Progenitor cell of endocrine pancreas (in vitro differentiated cells): ENCODE data around the gene MRPL9. TPM values are rescaled to one million over a fixed set of nuclear protein-coding genes. Genes with fewer than 3 reads are reported as not detected.
"Not testable (repeated sequence)": the region's sequence is repeated elsewhere in the genome, so short reads cannot be mapped to it uniquely, and the experiment has no call there.

Experiments used
- DNase-seq: peaks from one replicate; pipeline ENCODE4 v3.0.0; 2021; ENCODE audit warnings: low spot score; ENCODE audit not compliant: unreplicated experiment
- H3K27ac Mint-ChIP-seq: 2 replicates; pipeline ENCODE4 v1.8.0; 2021; ENCODE audit warnings: mild to moderate bottlenecking, moderate library complexity, mixed read lengths
- H3K27me3 Mint-ChIP-seq: 2 replicates; pipeline ENCODE4 v1.8.0; 2021; ENCODE audit warnings: mixed read lengths
- H3K36me3 Mint-ChIP-seq: 2 replicates; pipeline ENCODE4 v1.8.0; 2022; ENCODE audit warnings: mixed read lengths; ENCODE audit not compliant: insufficient read depth
- H3K4me1 Mint-ChIP-seq: 2 replicates; pipeline ENCODE4 v1.8.0; 2021; ENCODE audit warnings: low read depth, mixed read lengths
- H3K4me3 Mint-ChIP-seq: 2 replicates; pipeline ENCODE4 v1.8.0; 2021; ENCODE audit warnings: low read depth, mild to moderate bottlenecking, moderate library complexity, mixed read lengths
- H3K9me3 Mint-ChIP-seq: 2 replicates; pipeline ENCODE4 v1.8.0; 2021; ENCODE audit warnings: low read depth, mixed read lengths
- total RNA-seq: library from RNA; stranded (reverse); gene quantifications from 2 replicates; pipeline ENCODE4 v1.2.1, GENCODE V29; 2021
- TF ChIP-seq, protein P1 (sequence below): fragments of 200-600 bp; sonication (generic); IDR thresholded peaks from one replicate; pipeline ENCODE4 v1.5.0; 2021; ENCODE audit warnings: antibody characterized with exemption, mild to moderate bottlenecking; ENCODE audit not compliant: unreplicated experiment

MRPL9 gene
- total RNA-seq, 1 donor from 2014 or later, result 79.4 TPM

DNA sequence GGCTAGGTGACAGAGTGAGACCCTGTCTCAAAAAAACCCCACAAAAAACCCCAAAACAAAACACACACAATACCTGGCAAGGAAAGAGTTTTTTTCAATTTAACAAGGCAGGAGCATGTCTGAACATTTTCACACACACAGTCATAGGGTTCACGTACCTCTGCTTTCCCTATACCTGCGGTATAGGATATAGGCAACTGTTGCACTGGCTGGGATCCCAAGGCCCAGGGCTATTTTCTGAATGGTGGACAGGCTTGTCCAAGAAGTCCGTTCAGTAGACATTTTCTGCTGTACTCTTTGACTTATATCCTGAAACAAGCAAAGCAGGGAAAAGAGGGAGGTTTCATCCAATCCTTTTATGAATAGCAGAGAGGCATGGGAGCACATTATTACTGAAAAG is 19.4 kb upstream of the MRPL9 start:
- H3K27me3 Mint-ChIP-seq, result no peaks in the 10 kb centered on the region
- DNase-seq, result no peak
- H3K36me3 Mint-ChIP-seq, result peaks cover 10% of the 10 kb centered on the region
- H3K4me3 Mint-ChIP-seq, result no peak overlapping the region
- H3K9me3 Mint-ChIP-seq, result no peaks in the 10 kb centered on the region
- no peak overlapping the region for H3K27ac Mint-ChIP-seq
- TF ChIP-seq, protein P1, sequence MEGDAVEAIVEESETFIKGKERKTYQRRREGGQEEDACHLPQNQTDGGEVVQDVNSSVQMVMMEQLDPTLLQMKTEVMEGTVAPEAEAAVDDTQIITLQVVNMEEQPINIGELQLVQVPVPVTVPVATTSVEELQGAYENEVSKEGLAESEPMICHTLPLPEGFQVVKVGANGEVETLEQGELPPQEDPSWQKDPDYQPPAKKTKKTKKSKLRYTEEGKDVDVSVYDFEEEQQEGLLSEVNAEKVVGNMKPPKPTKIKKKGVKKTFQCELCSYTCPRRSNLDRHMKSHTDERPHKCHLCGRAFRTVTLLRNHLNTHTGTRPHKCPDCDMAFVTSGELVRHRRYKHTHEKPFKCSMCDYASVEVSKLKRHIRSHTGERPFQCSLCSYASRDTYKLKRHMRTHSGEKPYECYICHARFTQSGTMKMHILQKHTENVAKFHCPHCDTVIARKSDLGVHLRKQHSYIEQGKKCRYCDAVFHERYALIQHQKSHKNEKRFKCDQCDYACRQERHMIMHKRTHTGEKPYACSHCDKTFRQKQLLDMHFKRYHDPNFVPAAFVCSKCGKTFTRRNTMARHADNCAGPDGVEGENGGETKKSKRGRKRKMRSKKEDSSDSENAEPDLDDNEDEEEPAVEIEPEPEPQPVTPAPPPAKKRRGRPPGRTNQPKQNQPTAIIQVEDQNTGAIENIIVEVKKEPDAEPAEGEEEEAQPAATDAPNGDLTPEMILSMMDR, result no peak
- no peaks in the 10 kb centered on the region for H3K4me1 Mint-ChIP-seq

DNA sequence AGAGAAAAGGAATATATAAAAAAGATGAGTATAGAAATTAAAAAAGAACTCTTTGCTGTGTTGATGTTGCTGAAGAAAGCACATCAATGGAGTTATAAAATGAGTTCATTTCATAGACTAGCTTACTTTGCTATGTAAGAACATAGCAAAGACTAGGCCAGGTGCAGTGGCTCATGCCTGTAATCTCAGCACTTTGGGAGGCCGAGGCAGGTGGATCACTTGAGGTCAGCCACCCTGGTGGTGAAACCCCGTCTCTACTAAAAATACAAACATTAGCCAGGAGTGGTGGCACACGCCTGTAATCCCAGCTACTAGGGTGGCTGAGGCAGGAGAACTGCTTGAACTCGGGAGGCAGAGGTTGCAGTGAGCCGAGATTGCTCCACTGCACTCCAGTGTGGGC is 18.7 kb upstream of the MRPL9 start:
- not testable (repeated sequence) for H3K4me3 Mint-ChIP-seq, H3K27ac Mint-ChIP-seq, H3K27me3 Mint-ChIP-seq, H3K4me1 Mint-ChIP-seq, H3K9me3 Mint-ChIP-seq, DNase-seq
- H3K36me3 Mint-ChIP-seq, result peaks cover 11% of the 10 kb centered on the region

DNA sequence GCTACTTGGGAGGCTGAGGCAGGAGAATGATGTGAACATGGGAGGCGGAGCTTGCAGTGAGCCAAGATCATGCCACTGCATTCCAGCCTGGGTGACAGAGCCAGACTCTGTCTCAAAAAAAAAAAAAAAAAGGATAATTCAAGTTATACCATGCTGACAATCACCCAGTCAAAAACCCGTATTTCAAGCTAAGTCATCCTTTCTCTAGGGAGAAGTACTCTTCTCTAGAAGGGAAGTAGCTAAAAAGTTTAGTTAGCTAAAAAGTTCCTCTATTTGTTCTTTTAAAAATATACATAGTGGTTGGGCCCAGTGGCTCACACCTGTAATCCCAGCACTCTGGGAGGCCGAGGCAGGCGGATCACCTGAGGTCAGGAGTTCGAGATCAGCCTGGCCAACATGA is 17.4 kb upstream of the MRPL9 start:
- H3K36me3 Mint-ChIP-seq, result peaks cover 19% of the 10 kb centered on the region
- not testable (repeated sequence) for H3K27me3 Mint-ChIP-seq, H3K4me3 Mint-ChIP-seq, H3K27ac Mint-ChIP-seq, DNase-seq, H3K9me3 Mint-ChIP-seq, H3K4me1 Mint-ChIP-seq

DNA sequence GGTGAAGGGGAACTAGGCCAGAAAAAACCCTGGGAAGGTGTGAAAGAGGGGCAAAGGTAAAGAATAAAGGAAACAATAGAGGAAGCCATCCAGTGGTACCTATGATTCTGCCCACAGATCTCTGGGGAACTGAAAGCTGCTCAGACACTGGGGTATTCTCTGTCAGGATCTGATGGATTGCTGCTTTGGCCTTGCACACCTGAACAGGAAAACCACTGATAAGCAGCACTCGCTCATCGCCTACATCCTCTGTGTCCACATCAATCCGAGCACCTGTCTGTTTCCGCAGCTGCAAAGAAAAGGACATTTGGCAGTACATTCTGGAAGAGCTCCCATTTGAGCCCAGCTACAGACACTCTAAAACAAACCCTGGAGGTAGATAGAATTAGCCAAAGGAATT is 16.6 kb upstream of the MRPL9 start:
- H3K4me1 Mint-ChIP-seq, result no peaks in the 10 kb centered on the region
- no peak overlapping the region for H3K27ac Mint-ChIP-seq
- TF ChIP-seq, protein P1, result no peak

DNA sequence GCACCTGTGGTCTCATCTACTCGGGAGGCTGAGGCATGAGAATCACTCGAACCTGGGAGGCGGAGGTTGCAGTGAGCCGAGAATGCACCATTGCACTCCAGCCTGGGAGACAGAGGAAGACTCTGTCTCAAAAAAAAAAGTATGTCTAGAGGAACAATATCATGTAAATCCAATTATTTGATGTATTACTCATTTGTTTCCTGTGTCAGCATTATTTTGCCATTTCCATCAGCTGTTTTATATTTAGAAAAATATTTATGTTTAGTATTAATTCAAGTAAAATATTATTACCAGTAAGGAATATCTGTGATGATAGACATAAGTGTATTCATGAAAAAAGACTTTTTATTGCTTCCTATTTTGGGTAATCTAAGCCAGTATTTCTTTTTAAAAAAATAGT is 14.0 kb upstream of the MRPL9 start:
- no peaks in the 10 kb centered on the region for H3K9me3 Mint-ChIP-seq
- DNase-seq, result no peak
- no peaks in the 10 kb centered on the region for H3K4me1 Mint-ChIP-seq
- H3K4me3 Mint-ChIP-seq, result no peak overlapping the region
- H3K27ac Mint-ChIP-seq, result no peak overlapping the region
- no peaks in the 10 kb centered on the region for H3K27me3 Mint-ChIP-seq
- TF ChIP-seq, protein P1, result no peak
- peaks cover 23% of the 10 kb centered on the region for H3K36me3 Mint-ChIP-seq

More for the DNA sequence above, 16.6 kb upstream of the MRPL9 start:
- DNase-seq, result no peak
- H3K27me3 Mint-ChIP-seq, result no peaks in the 10 kb centered on the region
- peaks cover 21% of the 10 kb centered on the region for H3K36me3 Mint-ChIP-seq
- H3K4me3 Mint-ChIP-seq, result no peak overlapping the region
- H3K9me3 Mint-ChIP-seq, result no peaks in the 10 kb centered on the region

DNA sequence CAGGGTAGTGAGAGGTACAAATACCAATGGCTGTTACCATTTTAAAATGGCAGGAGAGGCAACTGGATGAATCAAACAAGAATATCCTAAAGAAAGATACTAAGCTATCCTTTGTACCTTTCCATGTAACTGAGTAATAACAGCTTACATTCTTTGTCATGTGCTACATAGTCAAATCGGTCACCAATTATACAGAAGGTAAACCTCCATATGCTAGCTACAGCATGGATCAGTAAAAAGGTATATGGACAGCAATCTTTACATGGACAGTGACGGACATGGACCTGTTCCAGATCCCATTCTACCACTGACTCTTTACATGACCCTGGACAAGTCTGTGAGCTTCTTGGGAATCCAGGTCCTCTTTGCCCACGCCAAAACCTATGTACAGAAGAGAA is 13.4 kb upstream of the MRPL9 start:
- H3K4me1 Mint-ChIP-seq, result no peaks in the 10 kb centered on the region
- TF ChIP-seq, protein P1, result no peak
- no peak overlapping the region for H3K27ac Mint-ChIP-seq
- no peak overlapping the region for H3K4me3 Mint-ChIP-seq
- H3K27me3 Mint-ChIP-seq, result no peaks in the 10 kb centered on the region
- peaks cover 23% of the 10 kb centered on the region for H3K36me3 Mint-ChIP-seq
- no peaks in the 10 kb centered on the region for H3K9me3 Mint-ChIP-seq
- DNase-seq, result no peak
